GM23248 (cell line): ENCODE results near the gene PTPN20.

Experiments used
- EZH2 ChIP-seq: fragments of 200-600 bp; sonication (generic); IDR thresholded peaks from 2 replicates; pipeline ENCODE4 v1.6.1; 2018; ENCODE audit warnings: antibody characterized with exemption, mild to moderate bottlenecking; ENCODE audit not compliant: insufficient read depth, poor library complexity, severe bottlenecking
- EZH2phosphoT487 ChIP-seq: fragments of 200-600 bp; sonication (generic); IDR thresholded peaks from 2 replicates; pipeline ENCODE4 v1.6.1; 2018; ENCODE audit warnings: antibody characterized with exemption, moderate library complexity, mild to moderate bottlenecking, low read depth; ENCODE audit not compliant: insufficient read depth

DNA sequence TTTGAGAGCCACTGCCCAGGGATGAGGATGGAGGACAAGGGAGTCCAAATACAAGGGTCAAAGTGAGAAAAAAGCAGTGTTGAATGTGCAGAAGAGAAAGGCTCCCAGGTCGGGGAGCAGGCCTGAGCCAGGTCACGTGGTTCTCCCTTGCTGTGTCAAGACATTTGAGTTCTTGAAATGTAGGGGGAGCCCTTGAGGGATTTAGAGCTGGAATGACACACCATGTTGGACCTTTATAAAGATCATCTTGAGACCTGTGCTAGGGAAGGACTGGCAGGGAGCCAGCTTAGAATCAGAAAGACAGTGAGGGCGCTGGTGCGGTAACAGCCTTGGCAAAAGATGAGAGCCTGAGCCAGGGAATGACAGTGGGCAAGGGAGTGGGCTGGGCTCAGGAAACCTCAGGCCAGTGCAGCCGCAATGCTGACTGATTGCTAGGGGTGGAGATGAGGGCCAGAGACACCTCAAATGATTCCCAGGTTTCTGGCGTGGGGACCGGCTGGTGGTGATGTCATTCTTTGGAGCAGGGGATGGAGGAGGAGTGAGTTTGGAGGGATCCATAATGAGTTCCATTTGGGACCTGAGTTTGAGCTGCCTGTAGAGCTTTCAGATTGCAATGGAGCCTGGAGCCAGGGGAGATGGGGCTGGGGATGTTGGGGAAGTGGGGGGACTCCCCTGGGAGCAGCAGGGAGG lies 120.1 kb downstream of the PTPN20 start:
- TF ChIP-seq EZH2 = no peak
- TF ChIP-seq EZH2phosphoT487 = no peak
